Activated T-helper 9 cell treated with anti-CD3 and anti-CD28 coated beads, Interleukin-2, amount 50 U/mL, for 16 hours (primary cell): ENCODE measurements around the gene LAPTM4A.
"Not testable (repeated sequence)": the region's sequence is repeated elsewhere in the genome, so short reads cannot be mapped to it uniquely, and the experiment has no call there.

Source experiments
- DNase-seq: peaks from one replicate; pipeline ENCODE4 v3.0.0-alpha.2; 2020; ENCODE audit warnings: low read depth

LAPTM4A gene

DNA sequence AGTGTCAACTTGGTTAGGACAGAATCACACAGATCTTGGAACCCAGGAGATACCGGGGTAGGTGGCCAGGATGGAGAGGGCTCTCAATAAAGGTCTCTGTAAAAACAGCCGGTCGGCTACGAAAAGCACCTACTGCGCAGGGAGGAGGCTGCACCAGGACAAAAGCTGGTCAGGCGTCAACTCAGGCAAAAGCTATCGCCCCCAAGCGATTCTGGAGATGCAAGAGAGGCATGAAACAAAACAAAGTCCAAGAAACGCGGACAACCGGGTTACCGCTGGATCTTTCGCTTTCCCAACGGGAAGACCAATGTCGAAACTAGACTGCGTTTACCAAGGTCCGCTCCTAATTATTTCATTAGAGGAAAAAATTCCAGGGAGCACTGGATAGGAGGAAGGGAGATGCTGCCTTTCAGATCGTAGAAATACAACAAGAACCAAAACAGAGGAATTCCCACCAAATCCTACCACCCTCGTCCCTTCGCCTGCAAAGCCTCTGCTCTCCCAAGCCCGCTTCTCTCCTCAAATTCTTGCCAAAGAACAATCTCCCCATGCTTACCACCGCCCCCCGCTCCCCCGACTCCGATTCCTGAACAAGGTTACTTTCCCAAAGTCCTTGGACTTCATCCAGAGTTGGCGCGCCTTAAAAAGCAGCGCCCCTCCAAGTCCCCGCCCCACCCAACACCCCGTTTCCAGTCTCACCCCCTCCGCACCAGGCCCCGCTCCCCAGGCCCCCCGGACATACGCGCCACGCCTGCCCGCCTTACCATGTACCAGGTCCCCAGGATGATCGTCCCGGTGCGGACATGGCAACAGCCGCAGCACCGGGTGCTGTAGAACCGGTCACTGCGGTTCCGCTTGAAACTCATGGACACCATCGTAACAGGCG lies 539 bp downstream of the LAPTM4A start:
- DNase-seq = no peak

GRCh38 chr2:20050104-20050645 lies 1.3 kb downstream of the LAPTM4A start:
- DNase-seq = no peak

- no peak for DNase-seq
Measured at GRCh38 chr2:20049637-20050036, 1.8 kb downstream of the LAPTM4A start.

DNA sequence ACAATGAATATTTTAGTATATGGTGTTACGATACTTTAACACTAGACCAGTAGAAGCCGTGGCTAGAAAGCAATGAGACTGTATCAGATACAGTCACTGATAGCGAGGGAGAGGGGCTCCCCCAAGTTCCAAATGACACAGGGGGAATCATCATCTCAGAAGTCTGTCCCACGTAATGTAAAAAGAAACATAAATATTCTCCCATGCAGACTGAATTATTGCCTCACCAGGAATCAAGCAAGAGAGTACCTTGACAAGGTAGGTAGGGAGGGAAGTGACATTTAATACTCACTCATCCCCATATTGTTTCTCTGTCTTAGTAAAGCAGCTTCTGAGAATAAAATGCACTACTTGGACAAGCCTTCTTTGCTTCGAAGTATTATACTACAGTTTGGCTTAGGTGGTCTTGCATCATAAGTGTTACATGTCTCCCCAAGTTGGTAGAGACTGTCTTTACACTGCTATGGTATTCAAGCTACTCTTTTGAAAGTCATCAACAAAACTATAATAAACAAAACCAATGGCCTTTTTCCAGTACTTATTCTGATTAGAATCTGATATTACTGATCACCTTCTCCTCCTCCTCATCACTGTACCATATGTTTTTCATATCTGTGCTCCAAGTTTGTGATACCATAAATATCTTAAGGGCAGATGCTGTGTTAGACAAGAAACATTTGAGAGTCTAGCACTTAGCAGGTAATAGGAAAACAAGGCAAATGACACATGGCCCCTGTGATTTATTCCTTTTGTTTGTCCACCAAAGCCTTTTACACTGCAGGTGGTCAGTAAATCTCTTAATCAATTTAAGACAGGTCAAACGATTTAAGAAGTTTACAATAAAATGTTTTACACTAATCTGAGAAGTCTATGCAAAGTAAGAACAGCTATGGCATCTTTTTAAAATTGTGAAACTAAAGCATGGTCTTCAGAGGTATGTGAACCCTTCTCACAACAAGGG lies 2.7 kb downstream of the LAPTM4A start:
- no peak for DNase-seq

GRCh38 chr2:20045712-20046292 lies 5.6 kb downstream of the LAPTM4A start:
- DNase-seq = not testable (repeated sequence)

- DNase-seq = no peak
Measured at GRCh38 chr2:20044778-20045177, 6.7 kb downstream of the LAPTM4A start.

DNA sequence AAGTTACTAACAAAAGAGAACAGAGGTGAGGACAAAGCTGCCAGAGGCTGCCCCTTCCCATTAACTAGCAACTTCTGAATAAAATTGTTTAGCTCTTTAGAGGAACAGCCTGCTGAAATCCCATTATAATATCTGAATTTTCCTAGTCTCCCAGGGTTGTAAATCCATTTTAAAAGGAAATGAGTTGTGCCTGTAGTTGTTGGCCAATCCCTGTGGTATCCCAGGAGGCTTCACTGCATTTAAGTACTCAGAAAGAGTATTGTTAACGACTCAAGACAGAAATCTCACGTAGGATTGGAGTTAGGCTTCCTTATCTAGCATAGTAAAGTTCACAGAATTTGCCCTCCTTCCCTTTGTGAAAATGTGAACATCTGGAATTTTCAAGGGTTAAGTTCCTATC lies 8.9 kb downstream of the LAPTM4A start:
- DNase-seq = no peak

DNA sequence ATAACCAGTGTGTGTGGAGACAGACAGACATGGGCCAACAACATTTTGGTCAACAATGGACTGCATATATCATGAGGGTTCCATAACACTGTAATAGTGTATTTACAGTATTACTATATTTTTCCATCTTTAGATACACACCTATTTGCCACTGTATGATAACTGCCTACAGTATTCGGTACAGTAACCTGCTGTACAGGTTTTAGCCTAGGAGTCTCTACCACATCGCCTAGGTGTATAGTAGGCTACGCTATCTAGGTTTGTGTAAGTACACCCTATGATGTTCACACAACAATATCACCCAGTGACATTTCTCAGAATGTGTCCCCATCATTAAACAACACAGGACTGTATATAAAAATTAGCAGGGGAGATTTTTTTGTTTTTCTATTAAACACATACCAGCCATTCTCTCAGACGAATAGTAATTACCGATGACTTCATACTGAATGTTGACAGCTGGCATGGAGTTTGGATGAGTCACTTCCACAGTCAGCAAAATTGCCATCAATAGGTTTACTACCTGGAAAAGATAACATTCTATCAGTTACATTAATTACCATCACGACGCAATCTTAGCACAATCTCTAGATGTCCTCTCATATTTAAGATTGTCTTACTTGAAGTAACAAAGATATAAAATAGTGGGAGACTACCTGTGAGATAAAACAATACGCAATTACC lies 10.8 kb downstream of the LAPTM4A start:
- no peak for DNase-seq

GRCh38 chr2:20037660-20038059 lies 13.8 kb downstream of the LAPTM4A start:
- DNase-seq = no peak

- DNase-seq = no peak
Measured at GRCh38 chr2:20035955-20036666, 15.3 kb downstream of the LAPTM4A start.

- no peak for DNase-seq
Measured at GRCh38 chr2:20034821-20035220, 16.6 kb downstream of the LAPTM4A start.

- DNase-seq = no peak
Measured at GRCh38 chr2:20034218-20034617, 17.2 kb downstream of the LAPTM4A start.

- no peak for DNase-seq
Measured at GRCh38 chr2:20033322-20033721, 18.1 kb downstream of the LAPTM4A start.

DNA sequence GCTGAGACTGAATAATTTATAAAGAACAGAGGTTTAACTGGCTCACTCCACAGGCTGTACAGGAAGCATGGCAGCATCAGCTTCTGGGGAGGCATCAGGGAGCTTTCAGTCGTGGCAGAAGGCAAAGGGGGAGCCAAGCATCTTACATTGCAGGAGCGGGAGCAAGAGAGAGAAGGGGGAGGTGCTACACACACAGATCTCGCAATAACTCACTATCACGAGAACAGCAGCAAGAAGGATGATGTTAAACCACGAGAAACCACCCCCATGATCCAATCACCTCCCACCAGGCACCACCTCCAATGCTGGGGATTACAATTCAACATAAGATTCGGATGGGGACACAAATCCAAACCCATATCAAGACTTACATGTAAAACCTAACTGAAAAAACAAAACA lies 21.2 kb downstream of the LAPTM4A start:
- DNase-seq = no peak

DNA sequence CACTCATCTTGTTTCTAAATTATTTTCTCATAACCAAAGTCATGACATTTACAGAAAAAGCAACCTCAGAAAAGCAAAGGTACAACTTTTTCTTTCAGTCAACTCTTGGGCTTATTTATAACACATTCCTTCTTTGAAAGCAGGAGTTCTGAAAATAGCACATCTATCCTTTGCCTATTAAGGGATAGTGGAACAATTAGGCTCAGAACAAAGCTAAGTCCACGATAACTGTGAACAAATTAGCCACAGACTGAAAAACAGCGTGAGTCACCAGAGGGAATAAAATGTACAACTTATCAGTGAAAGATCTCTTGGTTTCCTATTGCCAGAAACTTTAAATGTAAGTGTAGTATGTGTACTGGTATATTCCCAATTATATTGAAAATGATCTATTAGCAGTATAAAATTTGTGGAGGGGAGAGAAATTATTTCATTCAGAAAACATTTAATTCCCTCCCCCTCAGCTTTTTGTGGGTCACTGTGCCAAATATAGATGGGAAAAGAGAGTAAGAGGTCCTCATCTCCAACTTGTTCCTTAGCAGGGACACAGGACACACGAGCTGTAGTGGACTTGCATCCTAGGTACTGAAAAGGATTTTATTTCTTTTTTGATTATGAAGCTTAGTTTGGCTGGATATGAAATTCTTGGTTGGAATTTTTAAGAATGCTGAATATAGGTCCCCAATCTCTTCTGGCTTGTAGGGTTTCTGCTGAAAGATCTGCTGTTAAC lies 23.6 kb downstream of the LAPTM4A start:
- no peak for DNase-seq

GRCh38 chr2:20027260-20027677 lies 24.2 kb downstream of the LAPTM4A start:
- no peak for DNase-seq

DNA sequence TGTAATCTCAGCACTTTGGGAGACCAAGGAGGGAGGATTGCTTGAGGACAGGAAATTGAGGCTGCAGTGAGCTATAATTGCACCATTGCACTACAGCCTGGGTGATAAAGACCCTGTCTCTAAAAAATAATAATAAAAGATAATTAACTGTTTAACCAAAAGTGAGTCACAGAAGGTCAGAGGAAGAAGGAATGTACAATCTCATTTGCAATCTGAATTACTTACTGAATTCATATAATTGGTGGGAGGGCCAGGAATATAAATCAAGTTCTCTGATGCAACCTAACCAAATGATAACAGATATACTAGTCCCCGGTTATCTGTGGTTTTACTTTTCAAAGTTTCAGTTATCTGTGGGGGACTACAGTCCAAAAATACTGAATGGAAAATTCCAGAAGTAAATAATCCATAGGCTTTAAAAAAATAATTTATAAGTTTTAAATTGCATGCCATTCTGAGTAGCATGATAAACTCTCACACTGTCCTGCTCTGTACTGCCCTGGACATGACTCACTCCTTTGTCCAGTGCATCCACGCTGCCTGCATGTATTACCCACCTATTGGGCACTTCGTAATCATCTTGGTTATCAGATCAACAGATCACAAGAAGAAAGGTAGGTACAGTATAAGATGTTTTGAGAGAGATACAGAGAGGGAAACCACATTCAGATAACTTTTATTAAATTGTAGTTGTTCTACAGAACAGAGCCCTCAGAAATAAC lies 26.2 kb downstream of the LAPTM4A start:
- DNase-seq = no peak

- DNase-seq = no peak
Measured at GRCh38 chr2:20023688-20024087, 27.7 kb downstream of the LAPTM4A start.

- no peak for DNase-seq
Measured at GRCh38 chr2:20021405-20022009, 29.9 kb downstream of the LAPTM4A start.
